GM18499 (cell line): Measurements from ENCODE around the gene CDC42EP2.
"Not testable (repeated sequence)": the region's sequence is repeated elsewhere in the genome, so short reads cannot be mapped to it uniquely, and the experiment has no call there.

Experiments used
- ATAC-seq: cut with Tn5 transposase; IDR thresholded peaks from one replicate; pipeline ENCODE4 v1.9.1; 2021; ENCODE audit warnings: moderate number of reproducible peaks; ENCODE audit not compliant: insufficient read depth, unreplicated experiment

Gene CDC42EP2

DNA sequence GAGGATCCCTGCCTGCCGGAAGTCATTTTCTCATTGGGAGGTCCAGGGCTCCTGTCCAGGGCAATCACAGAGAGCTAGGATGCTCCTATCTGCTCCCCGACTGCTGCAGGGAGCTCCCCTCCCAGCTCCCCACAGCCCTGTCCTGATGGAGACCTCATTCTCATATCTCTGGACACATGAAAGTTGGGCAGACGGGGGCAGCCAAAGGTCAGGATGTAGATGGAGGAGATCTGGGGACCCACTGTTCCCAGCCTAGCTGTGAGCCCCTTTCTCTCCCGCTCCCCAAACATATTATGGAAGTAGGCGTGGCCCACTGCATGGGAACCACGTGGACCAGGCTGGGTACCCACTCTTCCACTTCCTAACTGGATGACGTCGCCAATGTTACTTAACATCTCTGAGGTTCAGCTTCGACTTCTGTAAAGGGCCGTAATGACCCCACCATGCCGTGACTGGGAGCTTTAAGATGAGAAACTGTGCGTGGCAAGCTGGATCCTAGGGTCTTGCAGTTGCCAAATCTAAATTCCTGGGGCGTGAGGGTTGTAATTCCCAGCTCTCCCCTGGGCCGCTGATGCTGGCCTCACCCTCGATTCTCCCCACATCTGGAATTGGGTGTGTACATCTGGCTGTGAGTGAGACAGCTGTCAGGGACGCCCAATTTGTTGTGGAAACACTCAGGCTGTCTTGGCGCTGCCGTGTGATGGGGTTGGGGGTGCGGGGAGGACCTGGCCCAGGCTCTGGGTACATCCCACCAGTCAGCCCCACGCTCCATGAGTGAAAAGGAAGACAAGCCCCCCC is 1.8 kb downstream of the CDC42EP2 start:
- ATAC-seq: no peak

DNA sequence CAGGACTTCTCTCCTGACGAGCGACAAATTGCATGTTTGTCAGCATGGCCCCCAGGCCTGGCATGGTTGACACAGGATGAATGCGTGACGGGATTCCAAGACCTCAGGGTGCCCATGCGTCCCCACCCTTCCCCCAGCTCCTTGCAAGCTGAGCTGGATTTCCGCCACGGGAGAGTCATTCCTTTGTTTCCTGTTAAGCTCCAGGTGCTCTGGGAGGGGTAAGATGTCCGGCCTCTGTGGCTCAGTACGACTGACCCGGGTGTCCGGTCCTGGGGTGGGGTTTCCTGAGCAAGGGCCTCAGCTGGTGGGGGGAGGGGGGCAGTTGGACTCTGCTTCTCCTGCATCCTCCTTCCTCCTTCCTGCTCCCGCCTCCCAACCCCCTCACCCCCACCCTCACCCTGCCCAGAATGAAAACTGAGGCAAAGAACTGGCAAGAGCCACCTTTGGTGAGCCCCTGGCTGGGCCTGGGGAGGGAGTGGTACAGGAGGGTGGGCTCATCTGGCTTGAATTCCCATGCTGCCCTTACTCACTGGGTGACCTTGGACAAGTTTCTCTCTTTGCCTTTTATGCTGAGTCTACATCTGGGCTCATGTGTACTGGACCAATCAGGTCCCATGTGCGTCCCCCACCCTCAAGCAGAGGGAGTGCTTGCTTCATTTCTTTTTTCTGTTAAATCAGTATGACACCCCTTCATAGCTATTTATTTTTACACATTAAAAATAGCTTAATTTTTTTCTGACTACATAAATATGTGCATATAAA is 2.5 kb downstream of the CDC42EP2 start:
- ATAC-seq: no peak

DNA sequence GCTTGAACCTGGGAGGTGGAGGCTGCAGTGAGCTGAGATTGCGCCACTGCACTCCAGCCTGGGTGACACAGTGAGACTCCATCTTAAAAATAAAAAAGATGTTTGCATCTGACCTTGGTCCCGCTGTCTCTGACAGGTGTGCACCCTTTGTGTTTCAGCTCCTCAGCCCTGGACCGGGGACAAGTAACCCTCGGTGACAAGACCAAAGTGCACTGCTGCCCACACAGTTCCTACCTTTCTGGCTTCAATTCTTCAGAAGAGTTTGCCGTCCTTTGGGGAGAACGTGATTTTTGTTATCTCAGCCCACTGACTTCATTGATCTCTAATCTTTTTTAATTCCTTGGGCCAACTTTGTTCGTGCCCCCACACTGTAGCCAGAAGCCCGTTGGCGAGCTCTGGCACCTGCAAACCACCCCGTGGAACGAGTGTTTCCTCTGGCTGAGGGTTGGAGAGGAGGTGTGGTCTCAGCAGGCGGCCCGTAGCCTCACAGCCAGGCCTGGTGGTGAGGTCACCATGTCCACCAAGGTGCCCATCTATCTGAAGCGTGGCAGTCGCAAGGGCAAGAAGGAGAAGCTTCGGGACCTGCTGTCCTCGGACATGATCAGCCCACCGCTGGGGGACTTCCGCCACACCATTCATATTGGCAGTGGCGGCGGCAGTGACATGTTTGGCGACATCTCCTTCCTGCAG is 5.9 kb downstream of the CDC42EP2 start:
- ATAC-seq: no peak

DNA sequence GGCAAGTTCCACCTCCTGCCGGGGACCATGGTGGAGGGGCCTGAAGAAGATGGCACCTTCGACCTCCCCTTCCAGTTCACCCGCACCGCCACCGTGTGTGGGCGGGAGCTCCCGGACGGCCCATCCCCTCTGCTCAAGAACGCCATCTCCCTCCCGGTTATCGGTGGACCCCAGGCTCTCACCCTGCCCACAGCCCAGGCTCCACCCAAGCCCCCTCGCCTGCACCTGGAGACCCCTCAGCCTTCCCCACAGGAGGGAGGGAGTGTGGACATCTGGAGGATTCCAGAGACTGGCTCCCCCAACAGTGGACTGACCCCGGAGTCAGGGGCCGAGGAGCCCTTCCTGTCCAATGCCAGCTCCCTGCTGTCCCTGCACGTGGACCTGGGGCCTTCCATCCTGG is 6.4 kb downstream of the CDC42EP2 start:
- ATAC-seq: no peak

DNA sequence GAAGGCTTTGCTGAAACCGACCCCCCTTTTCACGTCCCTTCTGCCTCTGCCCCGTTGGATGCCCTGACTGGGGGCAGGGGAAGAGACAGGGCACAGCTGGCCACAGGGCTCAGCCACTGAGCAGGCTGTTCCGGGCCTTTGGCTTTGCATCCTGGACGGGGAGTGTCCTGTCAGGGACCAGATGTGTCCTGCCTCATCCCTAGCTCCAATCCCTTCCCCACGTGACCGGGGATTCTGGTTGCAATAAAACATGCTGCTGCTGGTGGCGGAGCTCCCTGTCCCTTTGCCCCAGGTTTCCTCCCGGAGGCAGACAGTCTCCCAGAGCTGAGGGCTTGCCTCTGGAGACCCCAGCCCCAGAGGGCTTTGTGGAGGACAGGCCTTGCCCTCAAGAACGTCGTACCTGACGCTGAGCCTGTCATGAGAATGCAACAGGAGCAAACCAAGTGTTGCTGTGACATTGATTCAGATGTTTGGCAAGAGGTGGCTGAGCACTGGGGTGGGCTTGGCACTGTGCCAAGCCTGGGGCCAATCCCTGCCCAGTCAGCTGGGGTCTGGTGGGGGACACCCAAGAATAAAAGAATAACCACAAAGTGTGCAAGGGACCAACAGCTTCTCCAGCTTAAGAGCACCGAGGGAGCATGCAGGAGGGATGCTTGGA is 7.3 kb downstream of the CDC42EP2 start:
- no peak for ATAC-seq

DNA sequence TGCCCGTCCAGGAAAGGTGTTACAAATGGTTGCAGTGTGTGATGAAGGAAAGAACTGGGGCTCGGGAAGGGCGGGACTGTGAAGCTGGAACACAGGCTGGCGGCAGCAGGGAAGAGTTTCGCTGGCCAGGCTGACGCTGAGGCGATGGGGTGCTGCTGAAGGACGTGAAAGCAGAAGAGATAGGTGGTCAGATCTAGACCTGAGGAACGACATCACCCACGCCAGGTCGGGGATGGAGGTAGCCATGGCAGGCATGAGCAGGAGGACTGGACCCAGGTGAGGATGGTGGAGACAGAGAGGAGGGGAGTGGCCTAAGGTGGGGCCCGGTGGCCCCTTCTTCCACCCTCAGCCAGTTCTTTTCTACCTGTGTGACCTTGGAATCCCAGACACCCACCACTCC is 9.1 kb downstream of the CDC42EP2 start:
- no peak for ATAC-seq

DNA sequence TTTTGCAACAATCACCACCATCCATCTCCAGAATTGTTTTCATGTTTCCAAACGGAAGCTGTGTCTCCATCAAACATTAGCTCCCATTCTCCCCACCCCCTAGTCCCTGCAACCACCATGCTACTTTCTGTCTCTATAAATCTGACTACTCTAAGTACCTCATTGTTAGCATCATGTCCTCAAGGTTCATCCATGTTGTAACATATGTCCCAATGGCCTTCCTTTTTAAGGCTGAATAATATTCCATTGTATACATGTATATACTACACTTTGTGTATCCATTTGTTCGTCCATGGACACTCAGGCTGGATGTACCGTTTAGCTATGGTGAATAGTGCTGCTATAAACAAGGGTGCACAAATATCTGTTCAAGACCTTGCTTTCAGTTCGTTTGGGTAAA is 10.8 kb downstream of the CDC42EP2 start:
- no peak for ATAC-seq

DNA sequence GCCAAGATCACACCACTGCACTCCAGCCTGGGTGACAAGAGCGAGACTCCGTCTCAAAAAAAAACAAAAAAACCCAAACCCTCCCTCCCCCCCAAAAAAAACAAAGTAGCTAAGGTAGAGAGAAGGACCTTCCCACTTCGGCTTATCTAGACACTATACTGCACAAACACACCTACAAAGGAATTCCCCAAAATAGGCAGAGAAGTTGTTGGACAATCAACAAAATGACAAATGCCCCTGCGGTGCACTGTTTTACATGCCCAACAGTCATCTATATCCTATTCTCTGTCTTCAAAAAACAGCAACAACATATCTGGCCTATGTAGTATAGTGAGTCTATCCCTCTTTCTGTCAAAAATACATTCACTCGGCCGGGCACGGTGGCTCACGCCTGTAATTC is 12.4 kb downstream of the CDC42EP2 start:
- no peak for ATAC-seq

DNA sequence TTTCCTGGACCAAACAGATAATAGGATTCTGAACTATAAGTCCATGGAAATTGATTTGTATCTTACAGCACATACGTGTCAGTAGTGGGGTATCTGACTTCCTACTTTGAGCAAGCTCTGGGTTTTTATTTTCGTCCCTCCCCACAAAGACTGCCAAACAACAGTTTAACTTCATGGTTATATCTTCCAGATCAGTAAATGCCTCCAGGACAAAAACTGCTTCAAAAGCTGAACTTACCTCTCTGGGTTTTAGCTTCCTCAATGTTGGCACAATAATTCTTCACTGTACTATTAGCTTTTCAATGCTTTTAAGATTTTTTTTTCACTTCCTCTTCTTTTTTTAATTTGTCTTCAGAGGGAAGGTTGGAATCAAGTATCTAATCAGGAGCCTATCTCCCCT is 14.8 kb downstream of the CDC42EP2 start:
- no peak for ATAC-seq

DNA sequence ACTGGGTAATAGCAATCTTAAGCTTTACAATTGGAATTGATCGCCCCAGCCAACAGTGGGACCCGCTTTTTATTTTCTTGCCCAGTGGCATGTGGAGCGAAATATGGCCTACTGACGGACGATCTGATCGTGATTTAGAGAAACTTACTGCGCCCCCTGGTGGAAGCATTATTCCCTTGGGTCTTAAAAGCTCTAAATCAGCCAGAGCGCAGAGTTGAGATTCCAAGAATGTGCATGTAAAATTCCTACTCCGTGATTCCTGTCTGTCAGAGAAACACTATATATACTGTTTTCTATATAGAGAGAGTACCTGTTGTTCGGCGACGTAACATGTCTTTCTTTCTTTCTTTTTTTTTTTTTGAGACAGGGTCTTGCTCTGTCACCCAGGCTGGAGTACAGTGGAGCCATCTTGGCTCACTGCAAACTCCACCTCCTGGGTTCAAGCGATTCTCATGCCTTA is 15.3 kb downstream of the CDC42EP2 start:
- ATAC-seq: no peak

DNA sequence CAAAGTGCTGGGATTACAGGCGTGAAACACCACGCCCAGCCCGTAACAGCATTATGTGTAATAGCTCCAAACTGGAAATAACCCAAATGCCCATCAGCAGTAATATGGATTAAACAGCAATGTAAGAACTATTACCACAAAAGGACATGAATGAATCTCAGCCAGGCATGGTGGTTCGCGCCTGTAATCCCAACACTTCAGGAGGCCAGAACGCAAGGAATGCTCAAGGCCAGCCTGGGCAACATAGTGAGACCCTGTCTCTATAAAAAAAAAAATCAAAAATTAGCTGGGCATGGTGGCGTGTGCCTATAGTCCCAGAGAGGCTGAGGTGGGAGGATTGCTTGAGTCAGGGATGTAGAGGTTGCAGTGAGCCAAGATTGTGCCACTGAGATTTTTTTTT is 15.9 kb downstream of the CDC42EP2 start:
- ATAC-seq: no peak

DNA sequence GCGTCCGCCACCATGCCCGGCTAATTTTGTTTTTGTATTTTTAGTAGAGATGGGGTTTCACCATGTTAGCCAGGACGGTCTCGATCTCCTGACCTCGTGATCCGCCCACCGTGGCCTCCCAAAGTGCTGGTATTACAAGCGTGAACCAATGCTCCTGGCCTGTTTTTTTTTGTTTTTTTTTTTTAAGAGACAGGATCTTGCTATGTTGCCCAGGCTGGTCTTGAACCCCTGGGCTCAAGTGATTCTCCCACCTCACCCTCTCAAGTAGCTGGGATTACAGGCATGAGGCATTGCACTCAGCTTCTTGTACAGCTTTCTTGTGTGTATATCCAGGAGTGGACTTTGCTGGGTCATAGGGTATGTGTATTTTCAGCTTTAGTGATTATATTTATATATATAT is 17.9 kb downstream of the CDC42EP2 start:
- ATAC-seq: not testable (repeated sequence)

DNA sequence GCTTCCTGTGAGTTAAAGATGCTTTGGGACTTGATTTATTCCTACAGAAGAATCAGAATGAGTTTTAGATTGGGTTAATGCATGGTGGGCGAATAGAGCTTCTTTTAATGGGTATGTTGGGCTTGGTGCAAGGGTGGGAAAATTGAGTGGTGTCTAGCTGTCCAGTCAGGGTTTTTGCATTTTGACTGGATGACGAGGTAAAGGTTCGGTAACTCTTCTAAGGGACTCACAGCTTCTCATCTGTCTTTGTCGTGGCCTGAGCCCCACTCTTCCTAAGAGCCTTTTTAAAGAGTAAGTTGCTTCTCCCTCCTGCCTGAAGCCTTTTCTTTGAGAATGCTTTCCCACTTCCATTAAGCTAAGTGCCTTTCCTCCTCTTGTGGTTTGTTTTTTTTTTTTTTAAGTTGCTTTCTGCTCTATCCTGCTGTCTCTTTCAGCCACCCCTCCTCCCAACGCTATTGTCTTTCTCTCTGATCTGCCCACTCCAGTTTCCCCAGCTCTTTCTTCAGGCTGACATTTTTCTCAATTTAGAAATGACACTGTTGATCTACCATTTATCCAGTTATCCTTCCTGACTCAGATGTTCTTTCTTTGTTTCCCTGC is 20.1 kb downstream of the CDC42EP2 start:
- no peak for ATAC-seq

DNA sequence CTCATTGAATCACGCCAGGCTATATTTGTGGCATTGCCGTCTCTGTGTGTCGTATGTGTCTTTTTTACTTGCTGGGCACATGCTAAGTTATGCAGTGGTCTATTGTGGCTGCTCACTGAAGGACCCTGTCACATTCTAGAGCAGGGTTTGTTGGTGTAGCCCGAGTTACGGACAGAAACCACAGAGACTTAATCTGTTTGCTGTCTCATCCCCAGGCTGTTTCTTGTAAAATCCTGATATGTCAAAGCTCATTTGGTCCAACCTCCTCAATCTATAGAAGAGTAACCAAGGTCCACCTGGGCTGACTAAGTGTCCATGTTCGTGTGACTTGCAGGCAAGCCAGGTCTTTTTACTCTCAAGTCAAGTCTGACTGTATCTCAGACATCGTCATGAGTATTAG is 24.0 kb downstream of the CDC42EP2 start:
- ATAC-seq: no peak

DNA sequence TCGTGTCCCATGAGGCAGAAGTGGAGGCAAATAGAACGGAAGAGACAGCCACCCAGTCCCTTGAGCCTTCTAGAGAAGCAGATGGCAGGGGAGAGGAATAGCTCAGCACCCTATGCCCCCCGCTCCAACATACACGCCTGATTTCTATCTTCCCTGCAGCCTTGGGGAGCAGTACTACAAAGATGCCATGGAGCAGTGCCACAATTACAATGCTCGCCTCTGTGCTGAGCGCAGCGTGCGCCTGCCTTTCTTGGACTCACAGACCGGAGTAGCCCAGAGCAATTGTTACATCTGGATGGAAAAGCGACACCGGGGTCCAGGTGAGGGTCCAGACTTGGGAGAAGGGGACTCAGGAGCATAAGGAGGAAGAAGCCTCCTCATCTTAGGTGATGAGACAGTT is 25.6 kb downstream of the CDC42EP2 start:
- no peak for ATAC-seq

DNA sequence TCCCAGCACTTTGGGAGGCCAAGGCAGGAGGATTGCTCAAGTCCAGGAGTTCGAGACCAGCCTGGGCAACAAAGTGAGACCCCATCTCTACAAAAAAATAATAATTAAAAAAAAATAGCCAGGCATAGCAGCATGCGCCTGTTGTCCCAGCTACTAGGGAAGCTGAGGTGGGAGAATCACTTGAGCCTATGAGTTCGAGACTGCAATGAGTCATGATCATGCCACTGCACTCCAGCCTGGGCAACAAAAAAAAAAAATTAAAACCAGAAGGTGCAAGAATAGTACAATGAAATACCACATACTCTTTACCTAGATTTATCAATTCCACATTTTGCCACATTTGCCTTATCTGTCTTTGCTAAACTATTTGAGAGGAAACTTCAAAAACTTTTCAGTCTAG is 27.2 kb downstream of the CDC42EP2 start:
- ATAC-seq: no peak

DNA sequence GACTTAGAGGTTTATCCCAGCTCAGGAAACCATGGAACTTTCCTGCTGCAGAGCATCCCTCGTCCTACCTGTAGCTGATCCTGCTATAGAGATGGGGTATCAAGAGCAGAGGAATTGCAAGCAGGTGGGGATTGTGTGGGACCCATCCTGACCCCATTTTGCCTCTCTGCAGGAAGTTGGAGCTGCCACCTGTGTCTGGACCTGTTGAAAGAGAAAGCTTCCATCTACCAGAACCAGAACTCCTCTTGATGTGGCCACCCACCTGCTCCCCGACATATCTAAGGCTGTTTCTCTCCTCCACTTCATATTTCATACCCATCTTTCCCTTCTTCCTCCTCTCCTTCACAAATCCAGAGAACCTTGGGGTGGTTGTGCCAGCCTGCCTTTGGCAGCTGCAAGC is 36.8 kb downstream of the CDC42EP2 start:
- ATAC-seq: no peak

DNA sequence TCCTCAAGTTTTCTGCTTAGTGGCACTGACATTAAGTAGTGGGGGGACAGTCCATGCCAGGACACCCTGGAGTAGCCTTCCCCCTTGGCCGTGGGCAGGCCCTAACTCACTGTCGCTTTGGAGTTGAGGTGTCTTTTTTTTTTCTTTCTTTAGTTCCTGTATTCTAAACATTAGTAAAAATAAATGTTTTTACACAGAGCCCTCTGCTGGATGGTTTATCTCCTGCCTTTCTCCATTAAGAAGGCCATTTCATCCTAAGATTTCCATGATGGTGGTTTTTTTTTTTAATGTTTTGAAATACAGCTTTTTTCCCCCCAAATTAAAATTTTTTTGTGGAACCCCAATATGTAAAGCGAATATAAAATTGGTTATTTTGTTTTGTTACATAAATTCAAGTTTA is 38.1 kb downstream of the CDC42EP2 start:
- ATAC-seq: no peak

DNA sequence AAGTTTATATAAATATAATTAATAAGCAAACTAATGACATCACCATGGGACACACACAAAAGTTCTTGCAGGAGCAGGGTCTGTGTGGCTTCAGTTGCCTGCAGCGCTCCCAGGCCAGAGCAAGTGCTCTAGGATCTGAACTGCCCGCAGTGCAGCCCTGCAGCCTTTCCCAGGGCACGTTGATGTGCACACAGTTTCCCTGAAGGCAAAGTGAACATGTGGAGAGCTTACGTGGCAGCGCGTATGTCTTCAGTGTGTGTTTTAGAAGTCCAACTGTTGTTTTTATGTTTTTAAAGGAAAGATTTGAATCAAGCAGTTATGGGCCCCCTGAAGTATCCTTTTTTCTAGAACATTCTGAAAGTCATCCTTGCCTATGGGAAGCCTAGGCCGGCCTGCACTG is 38.7 kb downstream of the CDC42EP2 start:
- ATAC-seq: no peak

DNA sequence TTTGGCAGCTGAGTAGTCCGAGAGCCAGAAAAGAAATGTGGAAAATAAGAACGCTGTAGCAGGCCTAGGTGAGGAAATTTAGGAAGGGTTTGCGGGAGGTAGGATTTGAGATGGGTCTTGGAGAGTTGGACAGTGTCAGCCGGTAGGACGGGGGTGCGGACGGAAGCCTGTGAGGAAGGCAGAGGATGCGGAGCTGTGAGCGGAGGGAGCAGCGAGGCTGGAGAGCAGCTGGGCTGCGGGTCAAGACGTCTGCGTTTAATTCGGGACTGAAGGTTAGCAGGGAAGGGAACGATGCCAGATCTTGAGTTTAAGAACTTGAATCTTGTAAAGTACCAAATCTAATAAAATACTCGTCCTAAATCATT is 39.2 kb downstream of the CDC42EP2 start:
- ATAC-seq: no peak
